Loucy (cell line): ENCODE results near the gene DOCK9.

ENCODE experiments used
- H2AFZ ChIP-seq: fragments of 200-600 bp; sonication (generic); 2 replicates; pipeline ENCODE4 v1.6.0; 2016; ENCODE audit warnings: antibody characterized with exemption, mild to moderate bottlenecking, low read length, moderate library complexity
- H3F3A ChIP-seq: fragments of 200-600 bp; 2 replicates; pipeline ENCODE4 v1.6.0; 2016; ENCODE audit warnings: antibody characterized with exemption, low read depth, mild to moderate bottlenecking
- H3K27me3 ChIP-seq: fragments of 200-600 bp; sonication (generic); 2 replicates; pipeline ENCODE4 v1.6.1; 2014; ENCODE audit warnings: low read length, mild to moderate bottlenecking; ENCODE audit not compliant: insufficient read depth, poor library complexity, severe bottlenecking
- H3K36me3 ChIP-seq: fragments of 200-600 bp; sonication (generic); 2 replicates; pipeline ENCODE4 v1.6.1; 2016; ENCODE audit warnings: low read length; ENCODE audit not compliant: insufficient read depth
- H3K4me1 ChIP-seq: fragments of 200-600 bp; sonication (generic); 2 replicates; pipeline ENCODE4 v1.5.1; 2014; ENCODE audit warnings: low read length, mild to moderate bottlenecking; ENCODE audit not compliant: insufficient read depth, poor library complexity, severe bottlenecking
- H3K4me2 ChIP-seq: fragments of 200-600 bp; sonication (generic); 2 replicates; pipeline ENCODE4 v1.6.0; 2014; ENCODE audit warnings: antibody characterized with exemption, low read length, low read depth, mild to moderate bottlenecking; ENCODE audit not compliant: poor library complexity, severe bottlenecking
- H3K4me3 ChIP-seq: fragments of 200-600 bp; sonication (generic); 2 replicates; pipeline ENCODE4 v1.5.1; 2014; ENCODE audit warnings: low read length, mild to moderate bottlenecking, mixed read lengths; ENCODE audit not compliant: poor library complexity, severe bottlenecking
- H3K79me2 ChIP-seq: fragments of 200-600 bp; sonication (generic); 2 replicates; pipeline ENCODE4 v1.6.1; 2014; ENCODE audit warnings: low read length; ENCODE audit not compliant: insufficient read depth
- H3K9ac ChIP-seq: fragments of 200-600 bp; sonication (generic); 2 replicates; pipeline ENCODE4 v1.6.0; 2014; ENCODE audit warnings: mild to moderate bottlenecking, low read depth, low read length, moderate library complexity; ENCODE audit not compliant: poor library complexity, severe bottlenecking
- H3K9me2 ChIP-seq: fragments of 200-600 bp; sonication (generic); replicated peaks from 2 replicates; pipeline ENCODE4 v1.6.1; 2016; ENCODE audit warnings: low read depth, low read length, mixed read lengths
- H3K9me3 ChIP-seq: fragments of 200-600 bp; sonication (generic); 2 replicates; pipeline ENCODE4 v1.6.1; 2014; ENCODE audit warnings: mild to moderate bottlenecking, antibody characterized with exemption, low read length, low read depth; ENCODE audit not compliant: insufficient read depth
- H4K20me1 ChIP-seq: fragments of 200-600 bp; sonication (generic); 2 replicates; pipeline ENCODE4 v1.6.0; 2014; ENCODE audit warnings: antibody characterized with exemption, low read length, mild to moderate bottlenecking; ENCODE audit not compliant: insufficient read depth, poor library complexity, severe bottlenecking
- CTCF ChIP-seq: fragments of 200-600 bp; sonication (generic); conservative IDR thresholded peaks from 2 replicates; pipeline ENCODE4 v1.5.1; 2014; ENCODE audit warnings: mild to moderate bottlenecking, antibody characterized with exemption, low read length
- EZH2phosphoT487 ChIP-seq: fragments of 200-600 bp; IDR thresholded peaks from 2 replicates; pipeline ENCODE4 v1.6.1; 2018; ENCODE audit warnings: antibody characterized with exemption, mild to moderate bottlenecking, moderate library complexity, borderline replicate concordance

The DOCK9 gene

GRCh38 chr13:98751861-98752466, 225.9 kb downstream of the DOCK9 start:
- Histone ChIP-seq H3F3A (no peaks in the 10 kb centered on the region), H2AFZ (no peak overlapping the region), H3K27me3 (no peaks in the 10 kb centered on the region), H3K4me2 (no peak overlapping the region), H3K4me1 (no peaks in the 10 kb centered on the region), H3K4me3 (no peak overlapping the region), H4K20me1 (no peaks in the 10 kb centered on the region), H3K36me3 (no peaks in the 10 kb centered on the region), H3K79me2 (no peaks in the 10 kb centered on the region), H3K9ac (no peak overlapping the region), H3K9me3 (no peaks in the 10 kb centered on the region), H3K9me2 (no peaks in the 10 kb centered on the region)
- TF ChIP-seq EZH2phosphoT487 (no peak), CTCF (no peak)

- no peaks in the 10 kb centered on the region for H3K9me2 ChIP-seq
- no peaks in the 10 kb centered on the region for H3K79me2 ChIP-seq
- H3K4me2 ChIP-seq, result no peak overlapping the region
- no peaks in the 10 kb centered on the region for H3K4me1 ChIP-seq
- no peaks in the 10 kb centered on the region for H4K20me1 ChIP-seq
- no peak overlapping the region for H3K9ac ChIP-seq
- no peak overlapping the region for H3K4me3 ChIP-seq
- no peaks in the 10 kb centered on the region for H3K9me3 ChIP-seq
- H3F3A ChIP-seq, result no peaks in the 10 kb centered on the region
- H3K36me3 ChIP-seq, result no peaks in the 10 kb centered on the region
- no peak for TF ChIP-seq CTCF
- no peak for TF ChIP-seq EZH2phosphoT487
- no peaks in the 10 kb centered on the region for H3K27me3 ChIP-seq
- H2AFZ ChIP-seq, result no peak overlapping the region
These were observed 226.5 kb downstream of the DOCK9 start for GRCh38 chr13:98751367-98751782.

- no peak overlapping the region for H3K4me3 ChIP-seq
- H3K9me2 ChIP-seq, result no peaks in the 10 kb centered on the region
- H3F3A ChIP-seq, result no peaks in the 10 kb centered on the region
- H3K9me3 ChIP-seq, result no peaks in the 10 kb centered on the region
- H2AFZ ChIP-seq, result no peak overlapping the region
- H3K9ac ChIP-seq, result no peak overlapping the region
- no peaks in the 10 kb centered on the region for H3K36me3 ChIP-seq
- no peaks in the 10 kb centered on the region for H4K20me1 ChIP-seq
- H3K4me2 ChIP-seq, result no peak overlapping the region
- H3K79me2 ChIP-seq, result no peaks in the 10 kb centered on the region
- H3K4me1 ChIP-seq, result no peaks in the 10 kb centered on the region
- no peaks in the 10 kb centered on the region for H3K27me3 ChIP-seq
- TF ChIP-seq CTCF (no peak), EZH2phosphoT487 (no peak)
These were observed 228.4 kb downstream of the DOCK9 start for GRCh38 chr13:98749501-98749900.
